HT-29 (cell line): ENCODE data around the gene PRM3. TPM values are rescaled to one million over a fixed set of nuclear protein-coding genes. Genes with fewer than 3 reads are reported as not detected.

Experiments
- DNase-seq: peaks from one replicate; pipeline ENCODE4 v3.0.0-alpha.2; 2015; ENCODE audit warnings: low spot score
- total RNA-seq: library from RNA; depleted of rRNA; stranded (reverse); fragments of >200 nt; shearing (Covaris generic); gene quantifications from 2 replicates; pipeline ENCODE4 v1.2.3, GENCODE V29; 2014

PRM3 gene
- total RNA-seq, 1 experiment from 2014 or later: not detected

DNA sequence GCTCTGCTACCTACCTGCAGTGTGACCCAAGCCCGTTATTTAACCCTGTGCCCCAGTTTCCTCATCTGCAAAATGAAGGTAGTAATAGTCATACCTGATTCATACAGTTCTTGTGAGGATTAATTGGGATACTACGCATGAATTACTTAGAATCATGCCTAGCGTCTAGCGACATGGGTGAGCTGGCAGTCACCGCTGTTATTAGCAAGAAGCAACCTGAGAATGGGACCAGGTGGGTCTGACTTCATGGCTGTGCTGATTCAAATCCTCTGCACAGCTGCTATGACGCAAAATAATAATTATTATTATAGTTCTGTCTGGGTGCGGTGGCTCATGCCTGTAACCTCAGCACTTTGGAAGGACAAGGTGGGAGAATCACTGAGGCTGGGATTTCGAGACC lies 25.3 kb downstream of the PRM3 start:
- no peak for DNase-seq

DNA sequence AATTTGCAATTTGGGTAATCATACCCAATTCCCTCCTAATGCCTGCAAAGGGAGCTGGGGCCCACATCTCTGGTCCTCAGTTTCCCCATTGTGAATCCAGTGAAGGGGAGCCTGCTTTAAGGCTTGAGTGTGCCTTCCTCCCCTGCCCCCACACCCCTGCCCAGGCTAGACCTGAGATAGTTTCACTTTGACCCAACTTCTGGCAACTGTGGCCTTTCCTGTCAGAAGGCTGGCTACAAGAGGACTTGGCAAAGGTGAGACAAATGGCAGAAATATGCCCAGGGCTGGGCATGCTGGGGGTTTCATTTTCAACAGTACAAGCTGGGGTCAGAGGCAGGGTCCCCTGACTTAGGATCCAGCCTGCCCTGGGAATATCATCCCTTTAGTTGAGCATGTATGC lies 27.4 kb downstream of the PRM3 start:
- no peak for DNase-seq

DNA sequence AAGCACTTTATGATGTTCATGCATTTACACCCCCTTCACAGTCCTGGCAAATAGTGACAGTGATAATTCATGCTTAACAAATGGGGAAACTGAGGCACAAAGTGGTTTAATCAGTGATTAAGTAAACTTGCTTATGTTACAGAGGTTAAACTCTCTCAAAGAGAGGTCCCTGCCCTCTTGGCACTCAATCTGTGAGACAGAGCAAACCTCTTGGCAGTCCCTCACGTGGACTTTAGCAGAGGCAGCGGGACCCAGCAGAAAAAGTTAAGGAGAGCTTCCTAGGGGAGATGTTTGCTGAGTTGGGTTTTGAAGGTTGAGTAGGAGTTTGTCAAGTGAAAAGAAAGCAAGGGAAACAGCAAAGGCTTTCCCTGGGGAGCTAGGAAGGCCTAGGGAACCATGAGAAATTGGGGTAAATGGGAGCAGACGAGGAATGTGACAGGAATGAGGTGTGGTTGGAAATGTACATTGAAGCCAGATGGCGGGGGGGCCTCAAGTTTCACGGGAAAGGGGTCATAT lies 28.1 kb downstream of the PRM3 start:
- DNase-seq: no peak

GRCh38 chr16:11242658-11243057 lies 30.8 kb downstream of the PRM3 start:
- no peak for DNase-seq

DNA sequence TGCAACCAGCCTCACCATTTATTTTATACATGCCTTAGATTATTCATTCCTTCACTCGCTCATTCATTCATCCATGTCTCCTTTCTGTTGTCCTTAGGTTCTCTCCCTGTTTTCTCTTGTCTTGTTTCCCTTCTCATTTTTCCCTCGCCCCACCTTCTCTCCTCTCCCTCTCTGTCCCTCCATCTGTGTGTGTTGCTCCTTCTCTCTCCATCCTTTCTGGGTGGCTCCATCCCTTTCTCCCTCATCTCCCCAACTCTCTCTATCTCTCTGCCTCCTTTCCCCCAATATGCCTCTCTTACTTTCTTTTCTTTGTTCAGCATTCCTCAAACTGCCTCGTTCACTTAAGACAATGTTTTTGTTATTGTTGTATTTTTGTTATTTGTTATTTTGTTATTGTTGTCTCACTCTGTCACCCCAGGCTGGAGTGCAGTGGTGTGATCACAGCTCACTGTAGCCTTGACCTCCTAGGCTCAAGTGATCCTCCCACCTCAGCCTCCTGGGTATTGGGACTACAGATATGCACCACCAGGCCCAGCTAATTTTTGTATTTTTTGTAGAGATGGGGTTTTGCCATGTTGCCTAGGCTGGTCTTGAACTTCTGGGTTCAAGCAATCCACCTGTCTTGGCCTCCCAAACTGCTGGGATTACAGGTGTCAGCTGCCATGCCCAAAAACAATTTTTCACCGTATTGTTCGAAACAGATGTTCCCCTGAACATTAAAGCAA lies 31.8 kb downstream of the PRM3 start:
- no peak for DNase-seq

DNA sequence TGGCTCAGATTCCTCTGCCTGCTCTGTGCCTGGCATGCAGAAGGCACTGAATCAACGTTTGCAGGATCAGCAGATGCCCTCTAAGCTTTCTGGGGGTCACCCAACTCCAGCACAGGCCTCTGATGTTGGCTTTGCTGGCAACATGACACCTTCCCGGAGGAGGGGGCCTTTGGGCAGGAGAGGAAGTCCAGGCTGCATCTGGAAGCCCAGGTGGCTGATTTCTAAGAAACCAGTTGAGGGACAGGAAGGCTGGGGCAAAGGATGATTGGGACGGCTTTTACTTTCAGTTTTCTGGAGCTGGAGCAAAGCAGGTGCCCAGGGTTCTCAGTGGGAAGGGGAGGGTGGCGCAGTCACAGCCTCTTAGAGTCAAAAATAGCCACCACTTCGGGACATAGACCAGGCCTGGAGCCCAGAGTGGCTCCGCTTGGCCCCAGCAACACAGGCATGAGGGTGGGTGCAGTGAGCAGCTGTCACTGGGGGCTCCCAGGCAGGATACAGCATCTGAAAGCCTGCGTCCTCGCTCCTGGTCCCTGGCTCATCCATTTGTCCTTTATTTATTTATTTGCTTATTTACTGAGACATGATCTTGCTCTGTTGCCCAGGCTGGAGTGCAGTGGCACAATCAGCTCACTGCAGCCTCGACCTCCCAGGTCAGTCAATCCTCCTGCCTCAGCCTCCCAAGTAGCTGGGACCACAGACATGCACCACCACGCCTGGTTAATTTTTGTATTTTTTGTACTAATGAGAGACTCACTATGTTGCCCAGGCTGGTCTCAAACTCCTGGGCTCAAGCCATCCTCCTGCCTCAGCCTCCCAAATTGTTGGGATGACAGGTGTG lies 32.6 kb downstream of the PRM3 start:
- no peak for DNase-seq

- DNase-seq: no peak
These were observed 33.5 kb downstream of the PRM3 start for GRCh38 chr16:11239644-11240632.

GRCh38 chr16:11238272-11239202 lies 34.9 kb downstream of the PRM3 start:
- no peak for DNase-seq

GRCh38 chr16:11236461-11237254 lies 36.8 kb downstream of the PRM3 start:
- no peak for DNase-seq

DNA sequence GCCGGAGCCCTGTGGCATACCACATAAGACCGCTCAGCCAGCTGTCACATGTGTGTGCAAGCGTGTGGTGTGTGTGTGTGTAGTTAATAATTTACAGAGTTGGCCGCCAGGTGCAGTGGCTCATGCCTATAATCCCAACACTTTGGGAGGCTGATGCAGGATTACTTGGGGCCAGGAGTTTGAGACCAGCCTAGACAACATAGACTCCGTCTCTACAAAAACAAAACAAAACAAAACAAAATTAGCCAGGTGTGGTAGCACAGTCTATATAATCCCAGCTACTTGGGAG lies 37.8 kb downstream of the PRM3 start:
- peak; percentile 10 for DNase-seq

DNA sequence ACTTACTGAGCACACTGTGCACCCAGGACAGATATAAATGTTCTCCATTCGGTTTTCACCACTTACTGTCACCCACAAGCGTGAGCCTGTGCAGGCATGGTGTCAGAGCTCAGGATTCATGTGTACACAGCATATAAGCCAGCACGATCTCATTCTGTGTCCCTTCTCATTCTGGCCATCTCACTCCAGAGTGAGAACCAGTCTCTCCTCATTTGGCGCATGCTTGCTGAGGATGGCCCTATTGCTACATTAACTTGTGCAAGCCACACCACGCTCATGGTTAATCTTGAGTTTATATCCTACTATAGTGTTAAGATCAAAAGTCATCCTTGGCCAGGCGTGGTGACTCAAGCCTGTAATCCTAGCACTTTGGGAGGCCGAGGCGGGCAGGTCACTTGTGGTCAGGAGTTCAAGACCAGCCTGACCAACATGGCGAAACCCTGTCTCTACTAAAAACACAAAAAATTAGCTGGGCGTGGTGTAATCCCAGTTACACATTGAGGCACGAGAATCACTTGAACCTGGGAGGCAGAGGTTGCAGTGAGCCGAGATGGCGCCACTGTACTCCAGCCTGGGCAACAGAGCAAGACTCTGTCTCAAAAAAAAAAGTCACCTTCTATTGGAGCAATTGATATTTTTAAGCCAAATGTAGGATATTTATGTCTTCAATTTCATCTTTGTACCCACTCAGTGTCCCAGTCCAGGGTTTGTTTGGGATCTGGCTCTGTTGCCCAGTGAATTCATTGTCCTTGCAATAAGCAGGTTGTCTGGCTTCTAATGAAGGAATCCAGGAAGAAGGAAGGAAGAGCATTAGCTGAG lies 38.3 kb downstream of the PRM3 start:
- DNase-seq: no peak

DNA sequence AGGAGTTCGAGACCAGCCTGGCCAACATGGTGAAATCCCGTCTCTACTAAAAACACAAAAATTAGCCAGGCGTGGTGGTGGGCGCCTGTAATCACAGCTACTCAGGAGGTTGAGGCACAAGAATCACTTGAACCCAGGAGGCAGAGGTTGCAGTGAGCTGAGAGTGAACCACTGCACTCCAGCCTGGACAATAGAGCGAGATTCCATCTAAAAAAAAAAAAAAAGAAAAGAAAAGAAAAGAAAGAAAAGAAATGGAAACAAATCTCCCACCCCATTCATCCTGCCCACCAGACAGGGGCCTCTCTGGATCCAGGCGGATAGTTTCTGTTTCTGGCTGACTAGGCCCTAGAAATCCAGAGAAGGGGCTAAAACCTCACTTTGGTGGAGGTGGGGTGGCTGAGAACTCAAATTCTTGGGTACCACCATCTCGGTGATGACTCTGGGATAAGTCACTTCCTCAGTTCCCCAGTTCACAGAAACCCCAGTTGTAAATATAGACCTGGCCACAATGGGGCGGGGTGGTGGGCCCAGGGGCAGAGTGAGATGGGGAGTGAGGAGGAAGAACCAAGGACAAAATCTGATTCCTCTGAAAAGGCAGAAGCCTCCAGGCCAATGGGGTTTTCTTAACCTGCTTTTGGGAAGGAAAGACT lies 39.6 kb downstream of the PRM3 start:
- no peak for DNase-seq

DNA sequence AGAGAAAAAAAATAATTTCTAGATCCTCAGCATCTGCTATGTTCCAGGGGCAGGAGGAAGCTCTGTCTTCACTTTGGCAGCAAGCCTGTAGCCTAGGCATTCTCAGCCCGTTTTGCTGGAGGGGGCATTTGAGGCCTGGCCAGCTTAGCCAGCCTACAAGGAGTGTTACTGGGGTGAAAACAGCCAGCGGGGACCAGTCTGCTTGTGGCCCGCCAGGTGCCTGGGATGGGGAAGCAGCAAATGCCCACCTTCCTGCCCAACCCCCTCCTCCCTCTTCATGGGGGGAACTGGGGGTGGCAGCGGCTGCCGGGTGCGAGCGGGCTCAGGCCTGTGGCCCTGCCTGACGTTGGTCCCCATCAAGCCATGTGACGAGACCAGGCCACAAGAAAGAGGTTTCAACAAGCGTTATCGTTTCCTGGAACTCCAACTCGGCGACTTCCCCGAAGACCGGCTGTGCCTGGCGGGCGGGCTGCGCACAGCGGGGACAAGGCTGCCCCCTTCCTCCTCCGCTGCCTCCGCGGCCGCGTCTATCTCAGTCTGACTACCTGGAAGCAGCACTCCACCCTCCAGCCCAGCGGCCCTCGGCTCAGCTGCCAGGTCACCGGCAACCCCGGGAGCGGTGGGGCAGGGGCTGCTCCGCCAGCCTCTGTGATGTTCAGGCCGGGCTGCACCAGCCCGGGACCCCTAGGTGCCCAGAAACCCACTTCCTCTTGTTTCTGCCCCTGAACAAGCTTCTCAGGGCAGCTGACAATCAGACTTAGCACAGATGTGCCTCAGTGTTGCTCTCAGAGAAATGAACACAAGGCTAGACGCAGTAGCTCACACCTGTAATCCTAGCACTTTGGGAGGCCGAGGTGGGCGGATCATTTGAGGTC lies 40.3 kb downstream of the PRM3 start:
- no peak for DNase-seq

- DNase-seq: no peak
These were observed 41.1 kb downstream of the PRM3 start for GRCh38 chr16:11232302-11232851.

GRCh38 chr16:11231367-11231970 lies 42.0 kb downstream of the PRM3 start:
- DNase-seq: no peak

DNA sequence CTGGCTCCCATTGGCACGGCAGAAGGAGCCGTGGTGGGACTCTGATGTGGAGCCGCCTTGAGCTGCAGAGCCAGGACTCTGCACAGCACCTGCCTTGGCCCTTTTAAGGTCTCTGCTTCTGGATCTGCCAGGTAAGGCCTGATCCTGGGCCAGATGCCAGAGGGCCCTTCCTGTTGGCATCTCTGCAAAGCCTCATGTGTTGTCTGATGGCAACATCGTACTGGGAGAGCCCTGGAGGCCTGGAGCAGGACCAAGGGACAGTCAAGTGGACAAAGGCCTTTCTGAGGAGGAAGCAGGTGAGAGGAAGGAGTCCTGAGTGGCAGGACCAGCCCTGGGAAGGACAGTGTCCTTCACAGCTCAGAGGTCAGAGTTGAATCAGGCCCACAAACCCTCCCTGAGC lies 43.5 kb downstream of the PRM3 start:
- no peak for DNase-seq

- no peak for DNase-seq
These were observed 44.0 kb downstream of the PRM3 start for GRCh38 chr16:11229432-11229831.
